GOT3 (cell line): ENCODE data around the gene HMCN2.

Experiments
- DNase-seq: peaks from one replicate; lab custom pipeline; 2025; ENCODE audit warnings: mixed read lengths; lab: John Stamatoyannopoulos, UW

HMCN2 gene

DNA sequence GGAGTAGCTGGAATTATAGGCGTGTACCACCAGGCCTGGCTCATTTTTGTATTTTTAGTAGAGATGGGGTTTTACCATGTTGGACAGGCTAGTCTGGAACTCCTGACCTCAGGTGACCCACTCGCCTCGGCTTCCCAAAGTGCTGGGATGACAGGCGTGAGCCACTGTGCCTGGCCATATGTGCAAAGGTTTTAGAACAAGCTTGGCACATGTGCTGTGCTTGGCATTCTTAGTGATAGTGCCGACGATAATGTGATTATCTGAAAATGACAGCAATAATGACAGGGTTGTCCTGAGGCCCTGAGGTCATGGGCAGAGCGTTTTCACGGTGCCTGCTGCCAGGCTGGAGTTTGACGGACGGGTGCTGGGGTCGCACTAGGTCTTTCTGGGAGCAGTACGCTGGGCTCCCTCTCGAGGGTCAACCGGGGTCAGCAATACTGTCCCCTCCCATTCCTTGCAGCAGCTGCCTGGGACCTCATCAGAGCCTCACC is 42.6 kb downstream of the HMCN2 start:
- DNase-seq: no peak

DNA sequence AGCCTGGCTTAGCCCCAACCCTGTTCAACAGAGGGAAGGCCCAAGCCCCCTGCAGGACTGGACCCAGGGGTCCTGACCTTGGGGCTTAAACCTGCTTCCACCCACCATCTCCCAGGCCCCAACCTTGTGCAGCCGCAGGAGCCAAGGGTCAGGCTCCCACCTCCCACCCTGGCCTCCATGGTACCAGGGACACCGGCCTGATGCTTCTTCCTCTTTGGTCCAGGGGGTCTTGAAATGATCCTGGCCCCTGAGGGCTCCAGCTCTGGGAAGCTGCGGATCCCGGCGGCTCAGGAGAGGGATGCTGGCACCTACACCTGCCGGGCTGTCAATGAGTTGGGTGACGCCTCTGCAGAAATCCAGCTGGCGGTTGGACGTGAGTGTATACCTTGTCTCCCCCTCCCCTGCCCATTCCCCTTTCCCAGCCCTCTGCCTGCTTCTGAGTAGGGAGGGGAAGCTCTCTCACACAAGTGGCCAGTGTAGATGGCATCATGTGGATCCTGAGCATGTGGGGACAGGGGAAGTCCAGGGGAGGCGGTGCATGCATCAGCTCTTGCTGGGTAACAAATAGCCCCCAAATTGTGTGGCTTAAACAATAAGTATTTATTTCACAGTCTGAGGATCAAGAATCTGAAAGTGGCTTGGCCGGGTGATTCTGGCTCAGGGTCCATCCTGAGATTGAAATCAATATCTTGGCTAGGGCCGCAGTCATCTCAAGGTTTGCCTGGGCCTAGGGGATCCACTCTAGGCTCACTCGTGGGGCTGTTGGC is 44.3 kb downstream of the HMCN2 start:
- DNase-seq: no peak

- DNase-seq: no peak
Measured at GRCh38 chr9:130310456-130310855, 44.9 kb downstream of the HMCN2 start.

DNA sequence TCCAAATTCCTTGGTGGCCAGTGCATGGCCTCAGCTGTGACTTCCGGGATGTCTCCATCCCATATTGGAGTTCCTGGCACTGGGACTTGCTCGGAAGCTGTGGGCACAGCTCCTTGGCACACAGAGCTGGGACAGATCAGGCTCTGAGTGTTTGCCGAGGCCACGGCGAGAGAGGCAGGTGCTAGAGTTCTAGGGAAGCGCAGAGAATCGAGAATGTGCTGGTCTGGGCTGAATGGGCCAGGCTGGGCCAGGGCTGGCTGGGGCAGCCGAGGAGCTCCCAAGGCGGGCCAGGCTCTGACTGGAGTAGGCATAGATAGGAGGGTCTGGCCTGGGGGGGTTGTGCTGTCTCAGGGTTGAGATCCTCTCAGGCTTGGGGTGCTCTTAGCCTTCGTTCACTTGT is 45.4 kb downstream of the HMCN2 start:
- no peak for DNase-seq

- DNase-seq: no peak
Measured at GRCh38 chr9:130311408-130312140, 46.0 kb downstream of the HMCN2 start.

DNA sequence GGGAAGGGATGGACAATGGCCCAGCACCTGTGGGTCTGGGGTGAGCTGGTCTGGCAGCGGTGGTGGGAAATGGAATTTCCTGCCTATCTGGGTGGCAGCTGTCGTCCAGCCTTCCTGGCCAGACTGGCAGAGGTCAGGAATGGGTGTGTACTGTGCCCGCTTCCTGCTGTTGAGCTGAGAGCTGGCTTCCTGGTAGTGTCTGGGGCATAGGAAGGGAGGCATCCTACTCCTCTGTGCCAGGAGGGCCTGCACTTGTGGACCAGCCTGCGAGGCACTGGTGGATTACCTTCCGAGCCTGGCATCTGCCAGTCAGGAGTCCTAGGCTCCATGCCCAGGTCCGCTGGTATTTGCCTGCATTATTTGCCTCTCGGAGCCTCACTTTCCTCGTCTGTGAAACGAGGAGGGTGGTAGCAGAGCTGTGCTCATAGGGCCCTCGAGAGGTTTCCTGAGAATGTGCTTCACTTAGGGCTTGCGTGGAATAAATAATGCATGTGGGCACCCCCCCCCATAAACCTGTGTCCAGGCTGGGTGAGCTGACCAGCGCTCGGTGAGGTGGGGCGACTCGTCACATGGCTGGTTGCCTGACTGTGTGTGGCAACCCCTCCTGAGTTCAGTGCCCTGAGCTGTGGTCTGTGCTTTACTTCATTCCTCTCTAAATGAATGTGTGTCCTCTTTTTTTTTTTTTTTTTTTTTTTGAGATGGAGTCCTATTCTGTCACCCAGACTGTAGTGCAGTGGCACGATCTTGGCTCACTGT is 47.7 kb downstream of the HMCN2 start:
- no peak for DNase-seq

DNA sequence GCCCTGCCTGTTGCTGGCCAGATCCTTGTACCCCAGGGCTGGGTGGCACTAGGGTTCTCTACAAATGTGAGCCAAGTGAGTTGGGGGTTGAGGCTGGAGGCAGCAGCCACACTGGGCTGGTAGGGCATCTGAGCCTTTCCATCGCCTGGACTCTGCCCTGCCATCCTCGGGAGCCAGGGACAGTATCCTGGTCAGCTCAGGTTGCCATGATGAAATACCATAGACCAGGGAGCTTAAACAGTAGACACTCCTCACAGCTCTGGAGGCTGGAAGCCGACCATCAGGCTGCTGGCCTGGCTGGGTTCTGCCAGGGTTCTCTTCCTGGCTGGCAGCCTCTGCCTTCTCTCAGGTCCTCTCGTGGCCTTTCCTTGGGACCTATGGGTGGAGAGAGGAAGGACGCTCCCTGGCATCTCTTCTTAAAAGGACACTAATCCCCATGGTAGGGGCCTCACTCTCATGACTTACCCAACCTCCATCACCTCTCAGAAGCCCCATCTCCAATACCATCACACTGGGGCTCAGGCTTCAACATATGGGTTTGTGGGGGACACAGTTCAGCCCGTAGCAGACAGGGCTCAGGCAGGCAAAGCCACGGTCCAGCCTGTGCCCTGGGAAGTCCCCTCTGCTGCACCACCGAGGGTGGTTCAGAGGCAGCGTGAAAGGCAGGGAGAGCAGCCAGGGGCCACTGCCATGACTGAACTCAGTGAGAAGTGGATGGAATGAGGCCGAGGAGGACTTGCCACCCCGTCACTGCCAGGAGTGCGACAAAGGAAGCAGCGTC is 50.1 kb downstream of the HMCN2 start:
- DNase-seq: no peak

GRCh38 chr9:130316430-130316829 is 50.9 kb downstream of the HMCN2 start:
- DNase-seq: no peak

DNA sequence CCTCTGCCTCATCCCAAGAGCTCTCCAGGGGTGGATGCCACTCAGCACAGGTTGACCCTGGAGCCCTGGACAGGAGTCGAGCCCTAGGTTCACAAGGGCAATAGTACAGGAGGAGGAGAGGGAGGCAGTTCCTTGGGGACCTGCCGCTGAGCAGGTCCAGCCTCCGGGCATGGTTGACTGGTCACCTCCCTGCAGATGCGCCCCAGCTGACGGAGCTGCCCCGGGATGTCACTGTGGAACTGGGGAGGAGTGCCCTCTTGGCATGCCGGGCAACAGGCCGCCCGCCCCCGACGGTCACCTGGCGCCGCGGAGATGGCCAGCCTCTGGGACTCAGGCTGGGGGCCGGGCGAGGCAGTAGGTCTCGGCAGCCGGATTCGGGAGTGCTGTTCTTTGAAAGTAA is 53.7 kb downstream of the HMCN2 start:
- no peak for DNase-seq

DNA sequence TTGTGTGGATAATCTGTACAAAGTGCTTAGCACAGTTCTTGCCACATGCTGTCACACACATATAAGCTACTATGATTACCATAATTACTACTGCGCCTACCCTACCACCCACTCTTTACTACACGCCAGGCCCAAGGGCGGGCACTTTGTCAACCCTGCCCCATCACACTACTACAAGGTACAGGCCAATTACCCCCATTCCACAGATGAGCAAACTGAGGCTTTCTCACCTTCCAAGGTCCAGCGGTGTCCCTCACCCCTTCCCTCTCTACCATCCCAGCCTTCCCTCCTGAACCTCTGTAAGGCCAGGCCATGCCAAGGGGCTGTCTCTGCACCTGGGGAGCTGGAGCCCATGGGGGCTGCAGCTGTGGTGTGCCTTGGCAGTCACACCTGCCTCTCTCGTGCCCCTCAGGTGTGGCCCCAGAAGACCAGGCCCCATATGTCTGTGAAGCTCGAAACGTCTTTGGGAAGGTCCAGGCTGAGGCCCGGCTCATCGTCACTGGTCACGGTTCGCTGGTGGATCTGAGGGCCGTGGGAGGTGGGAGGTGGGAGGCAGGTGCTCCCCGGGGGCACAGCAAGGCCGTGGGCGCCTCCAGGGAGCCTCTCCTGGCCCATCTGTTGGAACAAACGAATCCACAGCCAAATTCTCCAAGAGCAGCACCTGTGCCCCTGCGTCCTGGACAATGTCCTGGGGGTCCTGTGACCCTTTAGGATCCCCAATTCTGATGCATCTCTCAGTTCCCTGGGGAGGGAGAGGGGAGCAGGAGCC is 54.6 kb downstream of the HMCN2 start:
- no peak for DNase-seq

- no peak for DNase-seq
Measured at GRCh38 chr9:130320723-130321481, 55.3 kb downstream of the HMCN2 start.

GRCh38 chr9:130321539-130321938 is 56.0 kb downstream of the HMCN2 start:
- no peak for DNase-seq

GRCh38 chr9:130323051-130323745 is 57.6 kb downstream of the HMCN2 start:
- no peak for DNase-seq

DNA sequence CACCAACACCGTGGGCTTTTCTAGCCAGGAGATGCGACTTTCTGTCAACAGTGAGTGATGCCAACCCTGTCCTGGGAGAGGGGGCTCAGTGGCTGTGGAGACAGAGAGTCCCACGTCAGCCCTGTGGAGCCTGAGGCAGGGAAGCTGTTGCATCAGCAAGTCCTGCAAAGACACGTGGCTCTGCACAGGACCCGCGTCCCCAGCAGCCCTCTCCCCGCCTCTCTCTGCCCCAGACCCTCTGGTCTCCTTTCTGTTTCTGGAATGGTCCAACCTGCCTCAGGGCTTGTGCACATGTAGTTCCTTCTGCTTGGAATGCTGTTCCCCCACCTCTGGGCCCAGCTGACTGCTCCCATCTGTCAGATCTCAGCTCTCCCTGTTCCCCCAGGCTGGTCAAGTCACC is 60.4 kb downstream of the HMCN2 start:
- DNase-seq: no peak

GRCh38 chr9:130327070-130327780 is 61.7 kb downstream of the HMCN2 start:
- DNase-seq: no peak

GRCh38 chr9:130327781-130328348 is 62.3 kb downstream of the HMCN2 start:
- DNase-seq: no peak

- no peak for DNase-seq
Measured at GRCh38 chr9:130328349-130328801, 62.8 kb downstream of the HMCN2 start.

- no peak for DNase-seq
Measured at GRCh38 chr9:130329061-130329460, 63.5 kb downstream of the HMCN2 start.
